ENCODE results near the gene TET2. TPM values are rescaled to one million over a fixed set of nuclear protein-coding genes. Genes with fewer than 3 reads are reported as not detected.

TET2 gene
- polyA plus RNA-seq, 1 experiment, result 16.2 TPM

DNA sequence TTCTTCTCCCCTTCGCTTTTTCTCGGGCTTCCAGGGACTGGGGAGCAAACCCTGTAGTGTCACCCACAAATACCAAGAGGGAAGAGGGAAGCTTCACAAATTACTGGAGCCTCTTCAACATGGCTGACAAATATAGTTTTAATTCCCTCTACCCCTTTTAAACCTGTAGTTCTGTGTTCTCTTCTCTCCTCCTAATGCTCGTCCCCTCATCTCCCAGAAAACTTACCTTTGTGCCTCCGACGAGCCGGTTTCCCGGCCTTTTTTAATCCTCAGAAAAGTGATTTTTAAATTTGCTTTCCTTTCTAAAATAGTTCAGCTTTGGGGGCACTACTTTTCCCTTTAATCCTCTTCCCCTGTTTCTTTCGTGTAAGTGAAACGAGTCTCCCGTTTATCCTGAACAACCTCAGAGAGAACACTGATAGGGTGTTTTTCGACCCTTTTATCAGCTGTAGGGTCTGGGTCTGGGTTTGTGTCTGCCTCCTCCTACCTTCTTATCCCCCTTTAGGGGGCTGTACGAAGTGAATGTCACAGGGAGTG lies 408 bp downstream of the TET2 start:
- Histone ChIP-seq H3K27ac (ENCODE audit: low read depth, low read length) (peak overlapping the region; percentile 92), H3K27me3 (ENCODE audit: control insufficient read depth, insufficient read depth, low read length) (no peaks in the 10 kb centered on the region), H3K4me3 (ENCODE audit: low read depth, low read length) (peak overlapping the region; percentile 95), H3K9me3 (ENCODE audit: control insufficient read depth, insufficient read depth, low read length) (no peaks in the 10 kb centered on the region)
- CTCF ChIA-PET, result interaction anchor here (0.7 to 2.4 kb wide), 4 partner anchors 9 to 327 kb away, joined by 3 to 10 read pairs (median 6); partner anchors contain the start of gene PPA2
- DNase-seq (ENCODE audit: low read depth, low spot score), result no peak
- TF ChIP-seq, protein P1, sequence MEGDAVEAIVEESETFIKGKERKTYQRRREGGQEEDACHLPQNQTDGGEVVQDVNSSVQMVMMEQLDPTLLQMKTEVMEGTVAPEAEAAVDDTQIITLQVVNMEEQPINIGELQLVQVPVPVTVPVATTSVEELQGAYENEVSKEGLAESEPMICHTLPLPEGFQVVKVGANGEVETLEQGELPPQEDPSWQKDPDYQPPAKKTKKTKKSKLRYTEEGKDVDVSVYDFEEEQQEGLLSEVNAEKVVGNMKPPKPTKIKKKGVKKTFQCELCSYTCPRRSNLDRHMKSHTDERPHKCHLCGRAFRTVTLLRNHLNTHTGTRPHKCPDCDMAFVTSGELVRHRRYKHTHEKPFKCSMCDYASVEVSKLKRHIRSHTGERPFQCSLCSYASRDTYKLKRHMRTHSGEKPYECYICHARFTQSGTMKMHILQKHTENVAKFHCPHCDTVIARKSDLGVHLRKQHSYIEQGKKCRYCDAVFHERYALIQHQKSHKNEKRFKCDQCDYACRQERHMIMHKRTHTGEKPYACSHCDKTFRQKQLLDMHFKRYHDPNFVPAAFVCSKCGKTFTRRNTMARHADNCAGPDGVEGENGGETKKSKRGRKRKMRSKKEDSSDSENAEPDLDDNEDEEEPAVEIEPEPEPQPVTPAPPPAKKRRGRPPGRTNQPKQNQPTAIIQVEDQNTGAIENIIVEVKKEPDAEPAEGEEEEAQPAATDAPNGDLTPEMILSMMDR (IDR thresholded peaks at IDR 0.05; ENCODE audit: low read depth, low read length), result no peak
- POLR2A ChIA-PET, result interaction anchor here (0.7 to 1.0 kb wide), 2 partner anchors 325 to 326 kb away, joined by 4 to 5 read pairs; partner anchors contain the start of gene PPA2

DNA sequence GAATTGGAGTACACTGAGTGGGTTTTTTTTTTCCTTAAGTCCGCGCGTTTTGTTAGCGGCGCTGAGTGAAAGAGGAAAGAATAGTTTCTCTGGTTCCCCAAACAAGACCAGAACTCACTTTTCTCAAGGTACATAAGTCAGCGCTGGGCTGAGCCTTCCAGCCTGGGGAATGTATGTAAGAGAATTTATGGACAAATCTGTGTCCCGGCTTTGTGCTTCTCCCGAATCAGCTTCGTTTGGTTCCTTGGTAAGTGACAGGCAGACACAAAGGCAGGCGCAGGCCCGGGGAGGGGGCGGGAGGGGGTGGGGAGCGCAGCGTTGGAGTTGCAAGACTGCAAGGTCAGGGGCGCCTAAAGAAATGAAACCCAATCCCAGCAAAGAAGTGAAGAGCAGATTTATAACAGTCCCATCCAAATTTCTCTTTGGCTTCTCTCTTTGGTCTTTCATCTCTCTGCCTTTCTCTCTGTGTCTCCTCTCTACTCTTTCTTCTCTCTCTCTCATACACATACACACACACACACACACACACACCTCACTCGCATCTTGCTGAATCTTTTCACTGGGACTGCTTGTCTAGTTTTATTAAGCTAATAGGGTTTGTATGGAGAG lies 981 bp downstream of the TET2 start:
- TF ChIP-seq, protein P1 (IDR thresholded peaks at IDR 0.05; ENCODE audit: low read depth, low read length), result no peak
- POLR2A ChIA-PET, result interaction anchor here (0.7 kb wide), 1 partner anchor 325 kb away, joined by 4 read pairs; no protein-coding TSS in a partner anchor
- no peak for DNase-seq (ENCODE audit: low read depth, low spot score)
- Histone ChIP-seq H3K9me3 (ENCODE audit: control insufficient read depth, insufficient read depth, low read length) (no peaks in the 10 kb centered on the region), H3K27me3 (ENCODE audit: control insufficient read depth, insufficient read depth, low read length) (no peaks in the 10 kb centered on the region), H3K4me3 (ENCODE audit: low read depth, low read length) (peak overlapping the region; percentile 95), H3K27ac (ENCODE audit: low read depth, low read length) (peak overlapping the region; percentile 92)
- CTCF ChIA-PET, result interaction anchor here (0.7 to 2.4 kb wide), 3 partner anchors 206 to 326 kb away, joined by 5 to 10 read pairs (median 8); partner anchors contain the start of gene PPA2

DNA sequence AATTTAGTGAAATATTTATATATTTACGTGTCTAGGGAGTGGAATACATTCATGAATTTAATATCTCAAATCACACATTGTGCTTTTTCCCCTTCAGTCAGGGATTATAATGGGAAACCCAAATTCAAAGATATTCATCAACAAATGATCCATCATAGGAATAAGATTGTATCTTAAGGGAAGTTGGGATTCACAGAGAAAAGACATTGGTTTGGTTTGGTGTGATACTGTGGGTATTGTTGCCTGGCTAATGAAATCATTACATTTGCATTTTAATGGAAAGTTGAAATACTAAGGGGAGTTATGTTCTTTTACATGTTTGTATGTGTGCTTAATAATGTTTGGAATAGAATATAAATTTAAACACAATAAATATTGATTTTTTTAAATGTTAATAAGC lies 1.7 kb downstream of the TET2 start:
- POLR2A ChIA-PET, result no interaction called here
- TF ChIP-seq, protein P1 (IDR thresholded peaks at IDR 0.05; ENCODE audit: low read depth, low read length), result no peak
- no peak for DNase-seq (ENCODE audit: low read depth, low spot score)
- CTCF ChIA-PET, result interaction anchor here (1.8 to 2.4 kb wide), 2 partner anchors 323 to 326 kb away, joined by 5 to 10 read pairs; partner anchors contain the start of gene PPA2
- Histone ChIP-seq H3K9me3 (ENCODE audit: control insufficient read depth, insufficient read depth, low read length) (no peaks in the 10 kb centered on the region), H3K27ac (ENCODE audit: low read depth, low read length) (no peak overlapping the region), H3K4me3 (ENCODE audit: low read depth, low read length) (peak overlapping the region; percentile 95), H3K27me3 (ENCODE audit: control insufficient read depth, insufficient read depth, low read length) (no peaks in the 10 kb centered on the region)

DNA sequence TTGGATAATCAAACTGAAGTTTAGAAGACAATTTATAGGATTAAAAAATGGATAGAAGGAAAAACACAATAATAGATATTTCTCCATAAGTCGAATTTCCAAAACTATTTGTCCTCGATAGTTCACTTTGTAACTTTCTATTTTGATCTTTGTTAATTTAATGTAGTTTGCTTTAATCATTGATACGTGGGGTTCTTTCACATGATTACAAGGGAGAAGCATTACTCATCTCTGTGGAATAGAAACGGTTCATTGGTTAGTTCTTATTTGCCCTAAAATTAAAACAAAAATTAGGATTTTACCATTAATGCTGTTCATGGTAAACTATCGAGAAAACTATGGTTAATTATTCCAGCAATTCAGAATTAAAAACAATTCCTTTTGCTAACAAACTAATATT lies 2.1 kb downstream of the TET2 start:
- Histone ChIP-seq H3K27ac (ENCODE audit: low read depth, low read length) (no peak overlapping the region), H3K9me3 (ENCODE audit: control insufficient read depth, insufficient read depth, low read length) (no peaks in the 10 kb centered on the region), H3K4me3 (ENCODE audit: low read depth, low read length) (peak overlapping the region; percentile 95), H3K27me3 (ENCODE audit: control insufficient read depth, insufficient read depth, low read length) (no peaks in the 10 kb centered on the region)
- TF ChIP-seq, protein P1 (IDR thresholded peaks at IDR 0.05; ENCODE audit: low read depth, low read length), result no peak
- POLR2A ChIA-PET, result no interaction called here
- CTCF ChIA-PET, result interaction anchor here (1.6 kb wide), 1 partner anchor 325 kb away, joined by 7 read pairs; the partner anchor contains the start of gene PPA2
- DNase-seq (ENCODE audit: low read depth, low spot score), result no peak

DNA sequence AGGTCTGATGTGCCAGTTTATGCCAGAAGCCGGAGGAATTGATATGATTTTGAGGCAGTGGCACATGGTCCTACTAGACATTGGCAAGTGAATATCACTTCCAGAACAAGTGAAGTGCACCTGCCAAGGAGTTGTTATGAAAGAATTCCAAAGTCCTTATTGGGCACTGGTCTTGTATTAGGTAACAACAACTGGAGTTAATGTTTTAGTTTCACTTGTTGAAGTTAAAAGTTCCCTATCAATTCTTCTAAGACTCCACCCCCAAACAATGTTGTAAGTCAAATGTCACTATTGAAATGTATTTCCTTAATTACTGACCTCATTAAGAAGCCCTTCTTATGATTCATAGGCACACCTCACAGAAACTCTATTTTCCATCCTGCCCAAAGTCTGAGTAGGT lies 3.1 kb downstream of the TET2 start:
- POLR2A ChIA-PET, result no interaction called here
- TF ChIP-seq, protein P1 (IDR thresholded peaks at IDR 0.05; ENCODE audit: low read depth, low read length), result no peak
- CTCF ChIA-PET, result interaction anchor here (1.6 kb wide), 1 partner anchor 324 kb away, joined by 7 read pairs; the partner anchor contains the start of gene PPA2
- no peak overlapping the region for H3K27ac ChIP-seq (ENCODE audit: low read depth, low read length)
- no peak overlapping the region for H3K4me3 ChIP-seq (ENCODE audit: low read depth, low read length)
- DNase-seq (ENCODE audit: low read depth, low spot score), result no peak
- H3K9me3 ChIP-seq (ENCODE audit: control insufficient read depth, insufficient read depth, low read length), result no peaks in the 10 kb centered on the region
- H3K27me3 ChIP-seq (ENCODE audit: control insufficient read depth, insufficient read depth, low read length), result no peaks in the 10 kb centered on the region

Data from AG04450 (cell line).